Esophagus (tissue), 2 donors: Measurements from ENCODE around the gene LMF2. TPM values are rescaled to one million over a fixed set of nuclear protein-coding genes. Genes with fewer than 3 reads are reported as not detected.

Source experiments
- H3K27ac ChIP-seq, 2 donors: one replicate each; pipeline ENCODE4 v1.5.1; 2013; ENCODE audit warnings: low read depth in 2 of 2, mild to moderate bottlenecking in 2 of 2, inconsistent platforms in 1 of 2, low read length in 1 of 2, moderate library complexity in 1 of 2
- H3K27me3 ChIP-seq, 2 donors: one replicate each; pipeline ENCODE4 v1.6.1; 2013; ENCODE audit warnings: low read length in 2 of 2, control low read depth in 1 of 2, mild to moderate bottlenecking in 1 of 2; ENCODE audit not compliant: insufficient read depth in 2 of 2, control insufficient read depth in 1 of 2
- H3K36me3 ChIP-seq, 2 donors: one replicate each; pipeline ENCODE4 v1.6.1; 2013; ENCODE audit warnings: low read length in 1 of 2; ENCODE audit not compliant: control insufficient read depth in 2 of 2, insufficient read depth in 2 of 2
- H3K4me1 ChIP-seq, 2 donors: one replicate each; pipeline ENCODE4 v1.6.1; 2013; ENCODE audit warnings: low read length in 1 of 2; ENCODE audit not compliant: control insufficient read depth in 2 of 2, insufficient read depth in 2 of 2
- H3K4me3 ChIP-seq, 2 donors: one replicate each; pipeline ENCODE4 v1.5.1; 2013; ENCODE audit warnings: low read length in 2 of 2, mild to moderate bottlenecking in 2 of 2, low read depth in 1 of 2, moderate library complexity in 1 of 2
- H3K9me3 ChIP-seq, 2 donors: one replicate each; pipeline ENCODE4 v1.6.1; 2013; ENCODE audit warnings: mild to moderate bottlenecking in 2 of 2, low read depth in 1 of 2, low read length in 1 of 2, moderate library complexity in 1 of 2; ENCODE audit not compliant: control insufficient read depth in 2 of 2, insufficient read depth in 1 of 2
- WGBS, 2 donors: extraction: QIAGEN DNeasy Blood & Tissue Kit; methylation state at CpG; one replicate each; pipeline ENCODE4 v1.1.7; 2013; 5-methylcytosine and 5-hydroxymethylcytosine counted together
- polyA plus RNA-seq, 2 donors: library from polyadenylated mRNA; stranded (reverse); fragments of 200-250 nt; gene quantifications; one replicate each; pipeline ENCODE4 v1.2.3, GENCODE V29; 2013
- donor health status: healthy with polysubstance abuse.
- donor health status: Bipolar disorder and iron deficiency.

The LMF2 gene
- polyA plus RNA-seq, 2 donors, result 44.1 to 64.9 TPM

DNA sequence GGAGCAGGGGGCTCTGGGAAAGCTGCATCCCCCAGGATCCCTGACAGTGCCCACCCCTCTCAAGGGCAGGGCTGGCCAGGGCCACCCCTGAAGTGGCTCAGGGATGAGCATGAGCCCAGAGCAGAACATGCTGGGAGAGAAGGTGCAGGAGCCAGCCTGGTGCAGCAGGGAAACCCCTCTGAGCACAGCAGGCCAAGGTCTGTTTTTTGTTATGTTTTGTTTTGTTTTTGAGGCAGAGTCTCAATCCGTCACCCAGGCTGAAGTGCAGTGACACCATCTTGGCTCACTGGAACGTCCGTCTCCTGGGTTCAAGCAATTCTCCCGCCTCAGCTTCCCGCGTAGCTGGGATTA is 31.9 kb downstream of the LMF2 start:
- Histone ChIP-seq H3K4me3 (no peak overlapping the region), H3K27ac (no peak overlapping the region)
- 81 to 85% methylated on average over 6 of the region's 6 CpGs for WGBS, 2 donors

DNA sequence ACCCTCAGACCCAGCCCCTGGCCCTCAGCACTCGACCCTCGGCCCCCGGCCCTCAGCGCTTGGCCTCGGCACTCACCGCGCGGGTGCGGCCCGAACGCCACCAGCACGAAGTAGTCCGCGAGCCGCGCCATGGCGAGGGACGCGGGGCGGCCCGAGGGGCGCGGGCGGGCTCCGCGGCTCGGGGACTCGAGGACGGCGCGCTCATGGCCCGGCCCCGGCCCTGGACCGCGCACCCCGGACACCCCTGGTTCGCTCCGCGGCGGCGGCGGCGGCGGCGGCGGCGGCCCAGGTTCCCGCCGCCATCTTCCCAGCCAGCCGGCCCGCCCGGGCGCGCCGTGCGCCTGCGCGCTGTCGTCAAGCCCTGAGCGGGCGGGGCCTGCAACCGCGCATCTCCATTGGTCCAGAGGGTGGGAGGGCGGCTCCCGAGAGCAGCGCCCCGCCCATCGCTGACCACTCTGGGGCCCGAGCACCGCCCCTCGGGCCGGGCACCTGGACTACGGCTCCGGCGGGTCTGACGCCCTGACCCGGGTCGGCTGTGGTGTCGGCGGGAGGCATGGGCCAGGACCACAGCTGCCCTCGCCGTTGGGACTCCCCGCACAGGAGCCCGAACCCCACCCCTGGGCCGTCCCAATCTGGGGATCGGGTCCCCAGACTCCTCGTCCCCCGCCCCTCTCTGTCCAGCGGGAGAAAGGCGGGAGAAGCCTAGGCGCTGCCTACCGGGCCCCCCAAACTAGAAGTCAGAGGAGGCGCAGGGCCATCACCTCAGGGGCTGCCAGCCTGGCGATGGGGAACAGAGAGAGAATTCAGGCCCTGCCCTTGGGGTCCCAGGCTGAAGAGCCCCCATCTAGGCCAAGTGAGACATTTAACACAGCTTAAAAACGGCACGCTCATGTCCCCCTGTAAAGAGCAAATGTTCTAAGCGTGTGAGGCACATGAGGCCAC is 32.5 kb downstream of the LMF2 start, which contains the start of gene SBF1:
SBF1 (minus strand) TSS at position 326 of the 942 bp plus-strand sequence; CDS start at position 131, 195 bp downstream.
- Histone ChIP-seq H3K27ac (peak within 1 kb of the TSS; percentile 77 to 84), H3K9me3 (no peaks in the 10 kb centered on the region), H3K27me3 (no peaks in the 10 kb centered on the region), H3K36me3 (peaks cover 0 to 3% of the 10 kb centered on the region in 2 donors), H3K4me1 (peaks cover 26 to 45% of the 10 kb centered on the region in 2 donors), H3K4me3 (peak within 1 kb of the TSS; percentile 85 to 96)
- WGBS, 2 donors, result 1 to 2% methylated on average over 34 to 97 of the region's 97 CpGs

More for the DNA sequence above, 31.9 kb downstream of the LMF2 start:
- H3K27me3 ChIP-seq, result no peaks in the 10 kb centered on the region
- H3K36me3 ChIP-seq, result peaks cover 0 to 3% of the 10 kb centered on the region in 2 donors
- no peaks in the 10 kb centered on the region for H3K9me3 ChIP-seq
- peaks cover 24 to 38% of the 10 kb centered on the region in 2 donors for H3K4me1 ChIP-seq

DNA sequence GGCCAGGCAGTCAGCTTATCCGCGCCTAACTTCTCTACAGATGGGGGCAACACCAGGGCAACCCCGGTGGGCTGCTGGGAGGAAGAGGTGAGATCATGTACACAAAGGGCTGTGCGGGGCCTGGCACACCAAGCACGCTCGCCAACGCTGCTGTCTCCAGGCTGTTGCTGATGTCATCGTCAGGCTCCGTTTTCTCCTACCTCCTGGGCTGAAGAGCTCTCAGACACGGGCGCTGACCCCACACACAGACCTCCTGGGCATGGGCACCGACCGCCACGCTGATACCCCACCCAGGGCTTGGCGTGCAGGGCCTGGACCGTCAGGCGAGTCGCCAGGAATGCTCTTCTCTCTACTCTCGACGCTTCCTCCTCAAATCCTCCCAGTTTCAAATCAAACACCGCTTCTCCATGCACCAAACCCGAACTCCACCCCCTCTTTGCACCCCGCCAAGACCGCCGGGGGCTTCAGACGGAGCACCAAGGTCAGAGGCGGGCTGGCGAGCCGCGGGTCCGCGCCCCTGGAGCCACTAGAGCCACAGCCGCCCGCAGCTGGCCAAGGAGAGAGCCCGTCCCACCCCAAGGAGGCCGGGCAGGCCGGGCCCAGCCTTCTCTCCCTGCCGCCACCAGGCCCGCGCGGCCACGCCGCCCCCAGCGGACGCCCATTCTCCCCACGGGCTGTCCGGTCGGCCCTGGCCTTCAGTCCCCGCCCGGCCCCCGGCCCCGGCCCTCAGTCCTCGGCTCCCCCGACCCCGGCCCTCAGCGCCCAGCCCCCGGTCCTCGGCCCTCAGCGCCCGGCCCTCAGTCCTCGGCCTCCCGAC is 33.4 kb downstream of the LMF2 start:
- H3K4me1 ChIP-seq, result peaks cover 30 to 50% of the 10 kb centered on the region in 2 donors
- WGBS, 2 donors, result 3 to 4% methylated on average over 52 to 62 of the region's 62 CpGs
- H3K4me3 ChIP-seq, result peak overlapping the region; percentile 85 to 96
- H3K27ac ChIP-seq, result peak overlapping the region; percentile 77 to 84
- H3K9me3 ChIP-seq, result no peaks in the 10 kb centered on the region
- peaks cover 0 to 3% of the 10 kb centered on the region in 2 donors for H3K36me3 ChIP-seq
- H3K27me3 ChIP-seq, result no peaks in the 10 kb centered on the region

DNA sequence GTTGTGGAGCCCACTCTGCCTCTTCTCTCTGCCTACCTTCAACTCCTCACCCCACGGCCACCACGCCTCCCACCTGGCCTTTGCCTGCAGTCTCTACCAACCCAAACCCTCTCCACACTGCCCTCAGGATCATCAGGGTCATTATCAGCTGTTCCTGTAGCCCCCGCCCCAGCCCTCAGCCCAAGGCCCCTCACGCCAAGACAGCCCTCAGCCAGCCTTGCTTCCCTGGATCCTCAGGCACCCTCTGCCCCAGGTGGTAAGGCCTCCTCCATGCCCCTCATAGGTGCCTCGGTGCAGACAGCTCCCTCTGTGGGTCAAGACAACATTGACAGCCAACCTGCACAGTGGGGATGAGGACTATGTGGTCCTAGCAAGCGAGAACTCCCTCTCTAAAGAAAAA is 34.4 kb downstream of the LMF2 start:
- no peaks in the 10 kb centered on the region for H3K9me3 ChIP-seq
- H3K27ac ChIP-seq, result no peak overlapping the region
- peaks cover 30 to 51% of the 10 kb centered on the region in 2 donors for H3K4me1 ChIP-seq
- peak overlapping the region; percentile 20 to 96 for H3K4me3 ChIP-seq
- 69 to 75% methylated on average over 6 of the region's 6 CpGs for WGBS, 2 donors
- peaks cover 0 to 5% of the 10 kb centered on the region in 2 donors for H3K36me3 ChIP-seq
- H3K27me3 ChIP-seq, result no peaks in the 10 kb centered on the region

DNA sequence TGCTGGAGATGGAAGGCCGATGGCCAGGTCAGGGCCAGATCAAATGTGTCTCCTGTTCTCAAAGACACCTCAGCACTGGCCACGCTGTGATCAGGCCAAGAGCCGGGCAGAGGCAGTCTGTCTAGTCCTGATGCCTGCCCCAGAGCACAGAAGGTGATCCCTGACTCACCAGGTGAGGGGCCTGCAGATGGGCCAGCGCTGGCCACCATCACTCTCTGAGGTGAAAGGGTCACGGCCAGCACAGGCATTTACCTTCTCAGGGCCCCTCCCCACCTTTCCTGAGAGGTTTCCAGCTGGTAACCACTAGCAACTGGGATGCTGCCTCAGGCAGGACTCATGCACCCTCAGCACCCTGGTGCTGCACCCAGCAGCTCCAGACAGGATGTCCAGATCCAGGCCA is 35.5 kb downstream of the LMF2 start:
- Histone ChIP-seq H3K27me3 (no peaks in the 10 kb centered on the region), H3K27ac (peak overlapping the region in 1 of 2 donors; percentile 90), H3K4me3 (no peak overlapping the region), H3K9me3 (no peaks in the 10 kb centered on the region), H3K4me1 (peaks cover 30 to 53% of the 10 kb centered on the region in 2 donors), H3K36me3 (peaks cover 0 to 15% of the 10 kb centered on the region in 2 donors)
- 70 to 78% methylated on average over 5 of the region's 5 CpGs for WGBS, 2 donors

DNA sequence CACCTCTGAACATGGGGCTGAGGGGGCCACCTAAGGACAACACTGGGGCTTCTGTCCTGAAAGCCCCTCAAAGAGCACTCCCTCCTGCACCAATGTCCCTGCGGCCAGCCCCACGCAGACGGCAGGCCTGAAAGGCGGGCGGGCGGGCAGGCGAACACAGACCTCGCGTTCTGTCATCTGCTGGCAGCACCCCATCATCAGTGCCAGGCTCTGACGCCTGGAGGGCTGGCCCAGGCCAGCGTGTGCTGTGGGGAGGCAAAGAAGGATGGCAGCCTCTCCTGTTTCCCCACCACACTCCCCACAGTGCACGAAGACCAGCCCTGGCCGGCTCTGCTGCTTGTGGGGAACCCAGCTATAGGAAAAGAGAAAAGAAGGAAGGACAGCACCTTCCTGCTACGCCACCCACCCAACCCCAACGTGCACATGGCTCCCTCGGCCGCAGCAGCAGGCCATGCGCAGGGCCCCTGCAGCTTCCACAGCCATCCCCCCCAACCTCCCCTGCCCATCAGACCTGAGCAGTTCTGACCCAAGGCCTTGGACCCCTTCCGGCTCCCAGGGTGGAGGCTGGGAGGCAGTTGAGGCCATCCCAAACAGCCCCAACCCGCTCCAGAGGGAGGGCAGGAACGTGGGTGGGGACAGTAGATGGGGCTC is 36.2 kb downstream of the LMF2 start:
- Histone ChIP-seq H3K4me1 (peaks cover 30 to 53% of the 10 kb centered on the region in 2 donors), H3K4me3 (no peak overlapping the region)

DNA sequence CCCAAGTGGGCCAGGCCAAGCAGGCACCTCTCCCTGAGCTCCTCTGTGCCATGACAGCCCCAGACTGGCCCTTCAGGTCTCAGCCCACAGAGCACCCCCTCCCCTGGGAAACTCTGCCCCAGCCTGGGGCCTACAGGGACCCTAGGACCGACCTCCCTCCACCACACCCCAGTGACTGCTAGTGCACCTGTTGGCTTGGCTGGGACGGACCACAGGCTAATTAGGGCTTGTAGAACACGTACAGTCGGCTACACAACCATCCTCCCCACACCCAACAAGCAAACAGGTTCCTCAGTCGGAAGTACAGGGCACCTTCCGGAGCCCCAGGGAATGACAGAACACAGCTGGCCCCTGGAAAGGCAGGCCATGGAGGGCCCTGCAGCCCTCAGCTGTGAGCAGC is 37.0 kb downstream of the LMF2 start:
- peak overlapping the region; percentile 90 to 92 for H3K27ac ChIP-seq

More for the DNA sequence above, 36.2 kb downstream of the LMF2 start:
- Histone ChIP-seq H3K9me3 (no peaks in the 10 kb centered on the region), H3K36me3 (peaks cover 0 to 21% of the 10 kb centered on the region in 2 donors), H3K27me3 (no peaks in the 10 kb centered on the region), H3K27ac (peak overlapping the region; percentile 90 to 92)
- 62 to 71% methylated on average over 21 of the region's 21 CpGs for WGBS, 2 donors

DNA sequence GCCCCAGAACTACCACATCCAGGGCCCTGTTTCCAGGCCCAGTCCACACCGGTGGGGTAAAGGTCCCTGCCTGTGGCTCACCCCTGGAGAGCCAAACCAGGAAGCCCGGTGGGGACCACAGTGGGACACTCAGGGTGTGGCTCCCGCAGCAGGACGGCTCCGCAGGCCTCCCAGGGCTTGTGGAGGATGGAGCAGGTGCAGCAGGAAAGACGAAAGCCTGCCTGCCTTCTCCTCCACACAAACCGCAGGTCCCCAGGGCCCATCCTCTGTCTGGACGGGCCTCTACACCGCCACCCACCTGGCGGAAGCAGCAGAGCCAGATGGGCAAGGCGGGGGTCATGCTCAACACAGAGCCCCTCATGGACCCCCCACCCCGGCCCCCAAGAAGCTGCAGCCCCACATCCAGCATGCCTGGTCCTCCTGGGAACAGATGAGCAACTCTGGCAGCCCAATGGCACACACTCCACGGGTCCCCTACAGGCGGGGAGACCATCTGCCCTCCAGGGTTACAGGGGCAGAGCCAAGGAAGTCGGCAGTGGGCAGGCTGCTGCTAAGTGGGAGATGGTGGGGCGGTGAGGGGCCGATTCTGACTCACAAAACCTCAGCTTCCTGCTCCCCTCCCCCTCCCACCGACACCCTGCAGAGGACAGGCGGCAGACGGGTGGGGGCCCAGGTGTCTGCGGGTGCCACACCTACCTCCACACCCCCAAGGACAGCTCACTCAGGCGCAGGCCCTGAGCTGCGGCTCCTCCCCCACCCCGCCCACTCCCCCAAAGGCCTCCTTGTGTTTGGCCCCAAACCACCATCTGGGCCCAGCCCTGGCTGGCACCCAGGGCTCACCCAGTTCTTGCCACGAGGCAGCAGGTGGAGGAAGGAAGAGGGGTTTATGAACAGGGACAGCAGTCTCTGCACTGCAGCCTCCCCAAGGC is 37.9 kb downstream of the LMF2 start:
- H3K4me3 ChIP-seq, result peak overlapping the region in 1 of 2 donors; percentile 8
- 29 to 33% methylated on average over 25 of the region's 25 CpGs for WGBS, 2 donors
- peaks cover 30 to 48% of the 10 kb centered on the region in 2 donors for H3K4me1 ChIP-seq
- H3K27me3 ChIP-seq, result no peaks in the 10 kb centered on the region
- peak overlapping the region; percentile 90 to 92 for H3K27ac ChIP-seq
- peaks cover 0 to 38% of the 10 kb centered on the region in 2 donors for H3K36me3 ChIP-seq
- no peaks in the 10 kb centered on the region for H3K9me3 ChIP-seq

More for the DNA sequence above, 37.0 kb downstream of the LMF2 start:
- WGBS, 2 donors, result 31 to 39% methylated on average over 6 of the region's 6 CpGs
- Histone ChIP-seq H3K9me3 (no peaks in the 10 kb centered on the region), H3K4me1 (peaks cover 30 to 50% of the 10 kb centered on the region in 2 donors), H3K27me3 (no peaks in the 10 kb centered on the region), H3K36me3 (peaks cover 0 to 30% of the 10 kb centered on the region in 2 donors), H3K4me3 (peak overlapping the region; percentile 5 to 14)
